Mesenchymal stem cell (in vitro differentiated cells and primary cell): ENCODE measurements around the gene ABCA2.

Experiments
- DNase-seq: peaks from one replicate; pipeline ENCODE4 v3.0.0-alpha.2; 2013
- H2AFZ ChIP-seq: one replicate; pipeline ENCODE4 v1.6.1; 2013; ENCODE audit warnings: low read depth, mild to moderate bottlenecking, control low read depth, inconsistent platforms, low read length, moderate library complexity
- H2AK5ac ChIP-seq: 2 replicates; pipeline ENCODE4 v1.6.1; 2013; ENCODE audit warnings: low read length, moderate library complexity, mild to moderate bottlenecking, inconsistent platforms; ENCODE audit not compliant: severe bottlenecking
- H2BK120ac ChIP-seq: one replicate; pipeline ENCODE4 v1.6.1; 2013; ENCODE audit warnings: low read depth, mild to moderate bottlenecking, inconsistent platforms, low read length, moderate library complexity
- H2BK12ac ChIP-seq, 2 experiments: one replicate each; pipeline ENCODE4 v1.6.1; 2013; ENCODE audit warnings: inconsistent platforms in 2 of 2, low read length in 2 of 2, mild to moderate bottlenecking in 2 of 2, moderate library complexity in 2 of 2, control low read depth in 1 of 2
- H2BK15ac ChIP-seq: one replicate; pipeline ENCODE4 v1.6.1; 2013; ENCODE audit warnings: mild to moderate bottlenecking, low read depth, inconsistent platforms; ENCODE audit not compliant: poor library complexity, severe bottlenecking
- H2BK5ac ChIP-seq: 2 replicates; pipeline ENCODE4 v1.6.1; 2013; ENCODE audit warnings: low read depth, mild to moderate bottlenecking, low read length, control low read depth, inconsistent platforms; ENCODE audit not compliant: poor library complexity, severe bottlenecking
- H3K14ac ChIP-seq, 2 experiments: one replicate each; pipeline ENCODE4 v1.6.1; 2013; ENCODE audit warnings: inconsistent platforms in 2 of 2, low read length in 2 of 2, control low read depth in 1 of 2, mild to moderate bottlenecking in 1 of 2, moderate library complexity in 1 of 2
- H3K18ac ChIP-seq, 2 experiments: one replicate each; pipeline ENCODE4 v1.6.1; 2013; ENCODE audit warnings: inconsistent platforms in 2 of 2, low read length in 2 of 2, control low read depth in 1 of 2, low read depth in 1 of 2, mild to moderate bottlenecking in 1 of 2
- H3K23ac ChIP-seq, 2 experiments: one replicate each; pipeline ENCODE4 v1.6.1; 2013; ENCODE audit warnings: inconsistent platforms in 2 of 2, low read length in 2 of 2, mild to moderate bottlenecking in 2 of 2, moderate library complexity in 2 of 2, control low read depth in 1 of 2
- H3K27ac ChIP-seq: 2 replicates; pipeline ENCODE4 v1.5.1; 2013; ENCODE audit warnings: mild to moderate bottlenecking, moderate library complexity, low read length, control low read depth, inconsistent platforms; ENCODE audit not compliant: poor library complexity, severe bottlenecking
- H3K27me3 ChIP-seq, 2 experiments: 2 replicates each; pipeline versions ENCODE4 v1.6.1 to v1.7.0; 2013; ENCODE audit warnings: low read length in 2 of 2, mild to moderate bottlenecking in 2 of 2, moderate library complexity in 2 of 2, control low read depth in 1 of 2, inconsistent platforms in 1 of 2; ENCODE audit not compliant: control insufficient read depth in 1 of 2, insufficient read depth in 1 of 2
- H3K36me3 ChIP-seq, 2 experiments: 2 replicates each; pipeline versions ENCODE4 v1.6.1 to v1.7.0; 2013; ENCODE audit warnings: low read length in 2 of 2, control low read depth in 1 of 2, inconsistent platforms in 1 of 2, low read depth in 1 of 2, mild to moderate bottlenecking in 1 of 2; ENCODE audit not compliant: insufficient read depth in 2 of 2, control insufficient read depth in 1 of 2
- H3K4ac ChIP-seq, 2 experiments: one replicate each; pipeline ENCODE4 v1.6.1; 2013; ENCODE audit warnings: inconsistent platforms in 2 of 2, low read length in 2 of 2, mild to moderate bottlenecking in 2 of 2, moderate library complexity in 2 of 2, control low read depth in 1 of 2, low read depth in 1 of 2
- H3K4me1 ChIP-seq: 2 replicates; pipeline ENCODE4 v1.6.1; 2013; ENCODE audit warnings: low read depth, low read length, control low read depth; ENCODE audit not compliant: control insufficient read depth, insufficient read depth
- H3K4me2 ChIP-seq: 2 replicates; pipeline ENCODE4 v1.6.1; 2013; ENCODE audit warnings: low read length, mild to moderate bottlenecking, inconsistent platforms; ENCODE audit not compliant: poor library complexity, severe bottlenecking
- H3K4me3 ChIP-seq, 2 experiments: 2 replicates each; pipeline versions ENCODE4 v1.5.1 to v1.7.0; 2013; ENCODE audit warnings: low read length in 2 of 2, mild to moderate bottlenecking in 2 of 2, control low read depth in 1 of 2, low read depth in 1 of 2; ENCODE audit not compliant: insufficient read depth in 1 of 2
- H3K79me1 ChIP-seq: replicated peaks from 2 replicates; pipeline ENCODE4 v1.6.1; 2013; ENCODE audit warnings: mild to moderate bottlenecking, control low read depth, low read length, inconsistent platforms; ENCODE audit not compliant: poor library complexity, severe bottlenecking
- H3K9ac ChIP-seq: 2 replicates; pipeline ENCODE4 v1.7.0; 2013; ENCODE audit warnings: mild to moderate bottlenecking, low read length, moderate library complexity
- H3K9me3 ChIP-seq: 2 replicates; pipeline ENCODE4 v1.7.0; 2013; ENCODE audit warnings: mild to moderate bottlenecking, low read length; ENCODE audit not compliant: control insufficient read depth
- H4K8ac ChIP-seq: one replicate; pipeline ENCODE4 v1.6.1; 2013; ENCODE audit warnings: inconsistent platforms, mild to moderate bottlenecking, low read length, moderate library complexity
- H4K91ac ChIP-seq: one replicate; pipeline ENCODE4 v1.6.1; 2013; ENCODE audit warnings: mild to moderate bottlenecking, low read length, inconsistent platforms
- WGBS: methylation state at CpG from one replicate; pipeline ENCODE4 v1.1.7; 2013; ENCODE audit warnings: mixed read lengths; 5-methylcytosine and 5-hydroxymethylcytosine counted together

The ABCA2 gene

DNA sequence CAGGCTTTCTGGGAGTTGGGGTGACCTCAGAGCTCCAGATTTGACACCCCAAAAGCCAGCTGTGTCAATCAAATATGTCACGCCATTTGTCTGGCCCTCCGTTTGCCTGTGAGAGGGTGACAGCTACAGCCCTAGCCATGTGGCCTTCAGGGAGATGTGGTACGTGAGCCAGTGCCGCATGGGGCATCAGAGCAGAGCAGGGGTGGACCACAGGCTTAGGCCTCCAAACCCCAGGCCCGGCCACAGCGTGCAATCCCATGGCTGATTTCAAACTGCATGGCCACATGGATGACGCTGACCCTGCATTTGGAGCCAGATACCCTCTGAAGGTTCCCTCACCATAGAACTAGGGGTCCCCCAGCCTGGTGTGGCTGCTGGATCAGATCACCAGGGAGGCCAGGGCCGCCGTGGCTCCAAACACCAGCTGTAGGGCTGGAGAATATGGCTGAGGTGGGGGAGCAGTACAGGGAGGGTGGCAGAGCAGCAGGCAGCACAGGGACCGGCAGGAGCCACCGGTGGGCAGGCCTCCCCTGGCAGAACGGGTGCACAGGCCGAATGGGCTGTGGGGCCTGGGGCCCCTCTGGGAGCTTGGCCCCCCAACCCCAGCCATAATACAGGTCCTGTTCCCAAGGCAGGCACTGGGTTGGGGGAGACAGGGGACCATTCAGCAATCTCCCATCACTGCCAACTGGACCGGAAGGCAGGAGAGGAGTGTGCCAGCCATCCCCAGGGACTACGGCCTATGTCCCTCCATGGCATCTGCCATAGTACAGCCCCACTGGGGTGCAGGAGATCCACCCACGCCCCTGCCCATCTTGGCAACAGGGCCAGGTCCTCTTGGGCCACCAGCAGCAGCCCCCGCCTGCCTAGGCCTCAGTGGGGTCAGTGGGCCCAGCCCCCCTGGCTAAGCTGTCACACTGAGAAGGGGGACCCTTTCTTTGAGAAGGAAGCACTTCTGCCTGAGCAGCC lies 40.8 kb upstream of the ABCA2 start:
- 92% methylated on average over 17 of the region's 17 CpGs for WGBS
- DNase-seq, result no peak

DNA sequence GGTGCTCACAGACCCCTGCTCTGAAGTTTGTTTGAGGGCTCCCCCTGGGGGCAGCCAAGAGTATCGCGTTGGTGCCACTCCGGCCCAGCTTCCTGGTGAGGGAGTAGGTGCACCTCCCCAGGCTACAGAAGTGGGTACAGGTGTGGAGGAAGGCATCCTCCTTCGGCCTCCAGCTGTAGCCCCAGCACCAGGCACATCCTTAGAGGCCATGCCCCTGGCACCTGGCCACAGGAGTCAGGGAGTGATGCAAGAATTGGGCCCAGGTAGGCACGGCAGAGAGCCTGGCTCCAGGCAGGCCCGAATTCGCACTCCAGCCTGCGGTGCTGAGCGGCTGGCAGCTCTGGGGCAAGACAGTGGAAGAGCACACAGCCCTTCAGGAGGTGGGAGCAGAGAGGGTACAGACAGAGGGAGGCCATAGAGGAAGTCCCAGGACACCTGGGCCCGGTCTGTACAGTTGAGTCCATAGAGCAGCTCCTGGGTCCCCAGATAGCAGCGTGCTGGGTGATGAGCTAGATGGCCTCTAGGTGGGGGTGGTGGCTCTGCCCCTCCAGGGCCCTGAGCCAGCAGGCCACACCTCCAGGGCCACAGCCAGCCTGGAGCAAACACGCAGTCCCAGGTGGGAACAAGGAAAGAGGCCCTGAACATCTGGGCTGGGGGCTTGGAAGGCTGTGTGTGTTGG lies 40.0 kb upstream of the ABCA2 start:
- Histone ChIP-seq H3K9me3 (no peaks in the 10 kb centered on the region), H2BK12ac (no peak overlapping the region), H3K27ac (no peak overlapping the region), H4K91ac (no peak overlapping the region), H3K4me3 (no peak overlapping the region), H2BK120ac (no peak overlapping the region), H3K23ac (no peak overlapping the region), H2AFZ (no peak overlapping the region), H3K9ac (no peak overlapping the region), H2BK15ac (no peak overlapping the region), H3K4me2 (no peak overlapping the region), H2BK5ac (no peak overlapping the region), H3K27me3 (peaks cover 0 to 10% of the 10 kb centered on the region in 2 experiments), H3K18ac (no peak overlapping the region), H2AK5ac (no peak overlapping the region), H3K4ac (no peak overlapping the region), H3K79me1 (no peaks in the 10 kb centered on the region), H4K8ac (no peak overlapping the region), H3K14ac (no peak overlapping the region), H3K36me3 (peaks cover 0 to 6% of the 10 kb centered on the region in 2 experiments), H3K4me1 (peaks cover 18% of the 10 kb centered on the region)
- WGBS, result 65% methylated on average over 11 of the region's 12 CpGs
- peak; percentile 84 for DNase-seq

More for the DNA sequence above, 40.8 kb upstream of the ABCA2 start:
- Histone ChIP-seq H2BK12ac (no peak overlapping the region), H3K4me1 (peaks cover 18% of the 10 kb centered on the region), H3K9me3 (no peaks in the 10 kb centered on the region), H3K4me3 (no peak overlapping the region), H2AFZ (no peak overlapping the region), H2AK5ac (no peak overlapping the region), H2BK5ac (no peak overlapping the region), H3K4ac (no peak overlapping the region), H3K23ac (no peak overlapping the region), H3K27ac (no peak overlapping the region), H3K18ac (no peak overlapping the region), H3K36me3 (peaks cover 0 to 6% of the 10 kb centered on the region in 2 experiments), H4K91ac (peak overlapping the region; percentile 10), H3K4me2 (no peak overlapping the region), H3K9ac (no peak overlapping the region), H3K14ac (no peak overlapping the region), H4K8ac (no peak overlapping the region), H2BK15ac (no peak overlapping the region), H3K79me1 (no peaks in the 10 kb centered on the region), H2BK120ac (no peak overlapping the region), H3K27me3 (peaks cover 0 to 10% of the 10 kb centered on the region in 2 experiments)

DNA sequence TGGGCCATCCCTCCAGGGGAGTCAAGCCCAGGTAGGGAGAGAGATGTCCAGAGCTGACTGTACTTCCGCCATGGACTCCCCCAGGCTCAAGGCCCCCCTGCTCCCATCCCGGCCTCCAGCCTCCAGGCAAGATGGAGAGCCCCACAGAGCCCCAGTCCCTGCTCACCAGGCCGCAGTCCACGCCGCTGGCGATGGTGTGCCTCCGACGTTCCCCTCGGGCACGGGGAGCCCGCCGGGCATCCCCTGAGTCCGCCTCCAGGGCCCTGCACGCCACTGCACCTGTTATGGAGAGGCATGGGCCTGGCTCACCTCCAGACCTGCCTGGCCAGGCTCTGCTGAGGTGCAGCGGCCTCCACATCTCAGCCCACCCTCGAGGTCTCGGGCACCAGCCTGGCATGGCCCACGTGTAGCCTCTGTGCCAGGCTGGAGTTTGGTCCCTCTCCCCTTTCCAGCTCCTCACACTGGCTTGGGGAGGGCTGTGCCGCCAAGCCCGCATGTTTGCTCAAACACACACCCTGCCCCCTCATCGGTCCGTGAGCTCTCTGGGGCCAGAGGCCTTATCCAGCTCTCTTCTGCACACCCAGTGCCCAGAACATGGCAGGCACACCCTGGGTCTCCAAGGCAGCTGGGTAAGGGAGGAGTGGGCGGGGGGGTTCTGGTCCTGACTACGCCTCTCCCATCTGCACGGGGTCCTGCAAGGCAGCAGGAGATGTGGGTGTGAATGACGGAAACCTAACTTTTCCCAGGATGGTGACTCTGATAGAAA lies 38.2 kb upstream of the ABCA2 start:
- DNase-seq, result no peak
- peaks cover 0 to 15% of the 10 kb centered on the region in 2 experiments for H3K27me3 ChIP-seq
- peaks cover 18% of the 10 kb centered on the region for H3K4me1 ChIP-seq
- no peak overlapping the region for H2AFZ ChIP-seq
- no peaks in the 10 kb centered on the region for H3K79me1 ChIP-seq
- no peak overlapping the region for H2BK120ac ChIP-seq
- H3K9ac ChIP-seq, result no peak overlapping the region
- H4K8ac ChIP-seq, result no peak overlapping the region
- H3K4me2 ChIP-seq, result no peak overlapping the region
- no peak overlapping the region for H3K18ac ChIP-seq
- H3K14ac ChIP-seq, result no peak overlapping the region
- no peak overlapping the region for H2BK12ac ChIP-seq
- H2BK15ac ChIP-seq, result no peak overlapping the region
- WGBS, result 93% methylated on average over 26 of the region's 26 CpGs
- H3K23ac ChIP-seq, result no peak overlapping the region
- H3K36me3 ChIP-seq, result peaks cover 0 to 6% of the 10 kb centered on the region in 2 experiments
- H2BK5ac ChIP-seq, result no peak overlapping the region
- no peak overlapping the region for H2AK5ac ChIP-seq
- H3K27ac ChIP-seq, result no peak overlapping the region
- no peak overlapping the region for H3K4me3 ChIP-seq
- H4K91ac ChIP-seq, result peak overlapping the region; percentile 22
- no peak overlapping the region for H3K4ac ChIP-seq
- no peaks in the 10 kb centered on the region for H3K9me3 ChIP-seq
